OCI-LY7 (cell line): ENCODE results near the gene DMRTC2. TPM values are rescaled to one million over a fixed set of nuclear protein-coding genes. Genes with fewer than 3 reads are reported as not detected.

ENCODE experiments used
- BruUV-seq: library from RNA; stranded (reverse); fragments of 400-500 nt; replicated peaks from 2 replicates; lab custom pipeline; 2021; lab: Mats Ljungman, UMichigan
- CTCF ChIA-PET: fragments of 300-600 bp; sonication (Branson Sonifier 250); formaldehyde crosslinking; loops from one replicate; lab custom pipeline; 2022; ENCODE audit warnings: antibody characterized with exemption; ENCODE audit not compliant: unreplicated experiment; lab: Charles Lee
- POLR2A ChIA-PET: fragments of 300-600 bp; sonication (Branson Sonifier 250); formaldehyde crosslinking; loops from one replicate; lab custom pipeline; 2022; ENCODE audit warnings: antibody characterized with exemption; lab: Charles Lee
- DNase-seq: peaks from one replicate; pipeline ENCODE4 v3.0.0-alpha.2; 2015; ENCODE audit warnings: low spot score
- H2AFZ ChIP-seq: fragments of 200-600 bp; sonication (generic), shearing (Covaris generic); 2 replicates; pipeline ENCODE4 v1.6.1; 2014; ENCODE audit warnings: mild to moderate bottlenecking, antibody characterized with exemption, low read length, moderate library complexity
- H3K27ac ChIP-seq: fragments of 200-600 bp; sonication (generic); 2 replicates; pipeline ENCODE4 v1.5.1; 2014; ENCODE audit warnings: mixed run types, low read depth, mild to moderate bottlenecking, moderate library complexity, low read length, inconsistent platforms; ENCODE audit not compliant: poor library complexity, severe bottlenecking
- H3K36me3 ChIP-seq: fragments of 200-600 bp; sonication (generic); 2 replicates; pipeline ENCODE4 v1.6.1; 2014; ENCODE audit warnings: mild to moderate bottlenecking, antibody characterized with exemption, low read length, moderate library complexity, mixed read lengths; ENCODE audit not compliant: insufficient read depth
- H3K4me1 ChIP-seq: fragments of 200-600 bp; sonication (generic); 2 replicates; pipeline ENCODE4 v1.5.1; 2014; ENCODE audit warnings: mild to moderate bottlenecking, low read length; ENCODE audit not compliant: insufficient read depth, poor library complexity, severe bottlenecking
- H3K4me2 ChIP-seq: fragments of 200-600 bp; sonication (generic); 2 replicates; pipeline ENCODE4 v1.6.1; 2014; ENCODE audit warnings: mild to moderate bottlenecking, low read length
- H3K4me3 ChIP-seq: fragments of 200-600 bp; sonication (generic); 2 replicates; pipeline ENCODE4 v1.5.1; 2014; ENCODE audit warnings: mild to moderate bottlenecking, low read depth, low read length; ENCODE audit not compliant: poor library complexity, severe bottlenecking
- H3K79me2 ChIP-seq: fragments of 200-600 bp; sonication (generic); 2 replicates; pipeline ENCODE4 v1.6.1; 2016; ENCODE audit warnings: low read depth, mild to moderate bottlenecking, low read length, moderate library complexity, mixed read lengths; ENCODE audit not compliant: insufficient read depth
- H3K9me2 ChIP-seq: fragments of 200-600 bp; sonication (generic); 2 replicates; pipeline ENCODE4 v1.6.1; 2016; ENCODE audit warnings: mild to moderate bottlenecking, low read length, mixed read lengths; ENCODE audit not compliant: insufficient read depth
- H3K9me3 ChIP-seq: fragments of 200-600 bp; sonication (generic); 2 replicates; pipeline ENCODE4 v1.6.1; 2014; ENCODE audit warnings: mild to moderate bottlenecking, mixed run types, low read length, mixed read lengths
- H4K20me1 ChIP-seq: fragments of 200-600 bp; sonication (generic); 2 replicates; pipeline ENCODE4 v1.6.1; 2014; ENCODE audit warnings: mild to moderate bottlenecking, antibody characterized with exemption, low read length, moderate library complexity, mixed read lengths; ENCODE audit not compliant: insufficient read depth
- CTCF ChIP-seq: fragments of 200-600 bp; sonication (generic); conservative IDR thresholded peaks from 2 replicates; pipeline ENCODE4 v1.5.1; 2014; ENCODE audit warnings: mild to moderate bottlenecking, antibody characterized with exemption, low read length, moderate library complexity, mixed read lengths
- EZH2phosphoT487 ChIP-seq: fragments of 200-600 bp; sonication (generic); IDR thresholded peaks from 2 replicates; pipeline ENCODE4 v1.6.1; 2018; ENCODE audit warnings: low read depth, borderline replicate concordance, mild to moderate bottlenecking, mixed run types, antibody characterized with exemption, low read length, moderate library complexity, mixed read lengths
- intact Hi-C: fragments of 100-400 bp; cut with micrococcal nuclease; formaldehyde crosslinking; loops from one replicate; pipeline ENCODE4 v1.10.0; 2022; ENCODE audit not compliant: unreplicated experiment
- total RNA-seq, 2 experiments: library from RNA; depleted of rRNA in 1 of 2; stranded (reverse); fragments of >200 nt in 1 of 2; shearing (Covaris generic) in 1 of 2; gene quantifications; 2 replicates each; pipeline ENCODE4 v1.2.3, GENCODE V29; 2014 to 2022

DMRTC2 gene
- total RNA-seq, 2 experiments from 2014 or later: not detected

GRCh38 chr19:41816761-41817160 is 28.1 kb upstream of the DMRTC2 start:
- H3K79me2 ChIP-seq: no peaks in the 10 kb centered on the region
- H3K9me3 ChIP-seq: no peaks in the 10 kb centered on the region
- TF ChIP-seq EZH2phosphoT487: no peak
- TF ChIP-seq CTCF: no peak
- no peaks in the 10 kb centered on the region for H4K20me1 ChIP-seq
- H2AFZ ChIP-seq: no peak overlapping the region
- H3K4me2 ChIP-seq: no peak overlapping the region
- no peaks in the 10 kb centered on the region for H3K9me2 ChIP-seq
- H3K4me1 ChIP-seq: peaks cover 5% of the 10 kb centered on the region
- BruUV-seq: no TSS peak
- intact Hi-C loops: no loop called here
- H3K27ac ChIP-seq: no peak overlapping the region
- DNase-seq: no peak
- H3K4me3 ChIP-seq: no peak overlapping the region
- ChIA-PET POLR2A (no interaction called here), CTCF (no interaction called here)
- no peaks in the 10 kb centered on the region for H3K36me3 ChIP-seq

GRCh38 chr19:41821003-41821735 is 23.7 kb upstream of the DMRTC2 start:
- intact Hi-C loops: loop anchor here (1.0 to 2.0 kb wide), 4 partner anchors 28 to 115 kb away; no protein-coding TSS in a partner anchor
- POLR2A ChIA-PET: no interaction called here
- CTCF ChIA-PET: interaction anchor here (1.4 to 1.5 kb wide), 2 partner anchors 28 to 36 kb away, joined by 4 to 6 read pairs; no protein-coding TSS in a partner anchor

More at GRCh38 chr19:41821003-41821735, 23.7 kb upstream of the DMRTC2 start:
- H3K4me3 ChIP-seq: no peak overlapping the region
- no peaks in the 10 kb centered on the region for H3K36me3 ChIP-seq
- H4K20me1 ChIP-seq: no peaks in the 10 kb centered on the region
- H2AFZ ChIP-seq: peak overlapping the region; percentile 49
- H3K4me2 ChIP-seq: 0 out of 2 replicates have a peak overlapping the region, but pooled peaks have one; percentile 8
- TF ChIP-seq CTCF (peak; percentile 96), EZH2phosphoT487 (no peak)
- H3K9me2 ChIP-seq: no peaks in the 10 kb centered on the region
- peak; percentile 84 for DNase-seq
- H3K79me2 ChIP-seq: no peaks in the 10 kb centered on the region
- BruUV-seq: no TSS peak
- H3K9me3 ChIP-seq: no peaks in the 10 kb centered on the region
- no peak overlapping the region for H3K27ac ChIP-seq
- H3K4me1 ChIP-seq: peaks cover 5% of the 10 kb centered on the region
